Esophagus (tissue), 2 donors: Measurements from ENCODE around the gene SORCS3. TPM values are rescaled to one million over a fixed set of nuclear protein-coding genes. Genes with fewer than 3 reads are reported as not detected.

Experiments used
- H3K27ac ChIP-seq, 2 donors: one replicate each; pipeline ENCODE4 v1.5.1; 2013; ENCODE audit warnings: low read depth in 2 of 2, mild to moderate bottlenecking in 2 of 2, inconsistent platforms in 1 of 2, low read length in 1 of 2, moderate library complexity in 1 of 2
- H3K27me3 ChIP-seq, 2 donors: one replicate each; pipeline ENCODE4 v1.6.1; 2013; ENCODE audit warnings: low read length in 2 of 2, control low read depth in 1 of 2, mild to moderate bottlenecking in 1 of 2; ENCODE audit not compliant: insufficient read depth in 2 of 2, control insufficient read depth in 1 of 2
- H3K36me3 ChIP-seq, 2 donors: one replicate each; pipeline ENCODE4 v1.6.1; 2013; ENCODE audit warnings: low read length in 1 of 2; ENCODE audit not compliant: control insufficient read depth in 2 of 2, insufficient read depth in 2 of 2
- H3K4me1 ChIP-seq, 2 donors: one replicate each; pipeline ENCODE4 v1.6.1; 2013; ENCODE audit warnings: low read length in 1 of 2; ENCODE audit not compliant: control insufficient read depth in 2 of 2, insufficient read depth in 2 of 2
- H3K4me3 ChIP-seq, 2 donors: one replicate each; pipeline ENCODE4 v1.5.1; 2013; ENCODE audit warnings: low read length in 2 of 2, mild to moderate bottlenecking in 2 of 2, low read depth in 1 of 2, moderate library complexity in 1 of 2
- H3K9me3 ChIP-seq, 2 donors: one replicate each; pipeline ENCODE4 v1.6.1; 2013; ENCODE audit warnings: mild to moderate bottlenecking in 2 of 2, low read depth in 1 of 2, low read length in 1 of 2, moderate library complexity in 1 of 2; ENCODE audit not compliant: control insufficient read depth in 2 of 2, insufficient read depth in 1 of 2
- WGBS, 2 donors: extraction: QIAGEN DNeasy Blood & Tissue Kit; methylation state at CpG; one replicate each; pipeline ENCODE4 v1.1.7; 2013; 5-methylcytosine and 5-hydroxymethylcytosine counted together
- polyA plus RNA-seq, 2 donors: library from polyadenylated mRNA; stranded (reverse); fragments of 200-250 nt; gene quantifications; one replicate each; pipeline ENCODE4 v1.2.3, GENCODE V29; 2013
- donor health status: healthy with polysubstance abuse.
- donor health status: Bipolar disorder and iron deficiency.

The SORCS3 gene
- polyA plus RNA-seq, 2 donors: 0.02 to 0.04 TPM

DNA sequence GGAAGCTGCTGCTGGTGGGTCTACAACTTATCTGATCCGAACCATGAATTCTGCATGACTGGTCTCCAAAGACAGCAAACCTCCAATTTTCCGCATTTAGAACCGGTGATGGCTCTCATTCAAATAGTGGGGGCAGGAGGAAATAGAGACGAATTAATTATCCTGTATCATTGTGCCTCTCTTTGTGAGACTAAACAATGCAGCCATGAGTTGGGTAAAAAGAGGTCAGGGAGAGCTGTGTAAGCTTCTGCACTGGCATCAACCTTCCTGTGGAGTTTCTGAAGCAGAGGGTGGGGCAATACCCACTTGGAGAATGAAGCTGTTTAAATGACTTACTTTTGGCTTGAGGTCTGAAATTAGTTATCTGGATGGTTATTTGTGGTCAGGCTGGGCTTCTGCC is 266.4 kb downstream of the SORCS3 start:
- Histone ChIP-seq H3K4me3 (no peak overlapping the region), H3K9me3 (no peaks in the 10 kb centered on the region), H3K4me1 (peaks cover 0 to 2% of the 10 kb centered on the region in 2 donors), H3K27ac (no peak overlapping the region), H3K27me3 (no peaks in the 10 kb centered on the region), H3K36me3 (no peaks in the 10 kb centered on the region)
- WGBS, 2 donors: 63 to 82% methylated on average over 4 of the region's 4 CpGs

DNA sequence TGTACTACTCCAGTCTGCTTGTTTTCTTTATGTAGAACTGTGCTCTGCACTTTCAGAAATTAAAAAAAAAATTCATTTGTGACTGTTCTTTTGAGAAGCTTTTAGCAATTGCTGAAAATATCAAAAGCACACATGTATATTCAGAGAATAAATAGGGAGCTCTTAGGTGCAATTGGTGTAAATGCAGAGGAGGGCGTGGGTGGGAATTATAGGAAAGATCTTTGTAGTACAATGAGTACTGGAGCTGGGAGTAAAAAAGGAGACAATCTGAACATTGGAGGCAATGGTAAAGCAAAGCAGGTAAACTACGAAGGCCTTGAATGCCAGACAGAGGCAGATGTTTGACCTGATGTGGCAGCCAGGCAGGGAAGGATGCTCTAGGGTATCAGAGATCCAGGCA is 267.5 kb downstream of the SORCS3 start:
- H3K36me3 ChIP-seq: no peaks in the 10 kb centered on the region
- no peak overlapping the region for H3K27ac ChIP-seq
- WGBS, 2 donors: 70 to 80% methylated on average over 2 of the region's 2 CpGs

DNA sequence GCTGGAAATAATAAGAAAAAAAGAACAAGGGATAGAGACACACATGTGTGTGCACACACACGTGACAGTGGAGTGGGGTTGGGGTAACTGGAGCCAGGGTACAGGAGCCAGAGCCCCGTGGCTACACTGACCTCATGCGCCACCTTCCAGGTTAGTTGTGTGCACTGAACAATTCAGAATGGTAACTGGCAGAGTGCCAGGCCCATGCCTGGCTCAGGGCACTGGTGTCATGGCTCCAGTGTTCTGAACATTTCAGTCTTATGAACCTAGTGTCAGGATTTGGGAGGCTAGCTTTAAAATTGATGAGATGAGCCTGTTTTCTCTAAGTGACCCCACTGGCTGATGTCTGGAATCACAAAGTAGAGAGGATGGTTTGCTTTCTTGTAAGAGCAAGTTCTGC is 269.6 kb downstream of the SORCS3 start:
- Histone ChIP-seq H3K4me3 (no peak overlapping the region), H3K27ac (no peak overlapping the region), H3K4me1 (peaks cover 0 to 2% of the 10 kb centered on the region in 2 donors), H3K36me3 (no peaks in the 10 kb centered on the region), H3K27me3 (no peaks in the 10 kb centered on the region), H3K9me3 (no peaks in the 10 kb centered on the region)
- 56 to 68% methylated on average over 3 of the region's 3 CpGs for WGBS, 2 donors

More for the DNA sequence above, 267.5 kb downstream of the SORCS3 start:
- H3K9me3 ChIP-seq: no peaks in the 10 kb centered on the region
- H3K4me3 ChIP-seq: no peak overlapping the region
- peaks cover 0 to 2% of the 10 kb centered on the region in 2 donors for H3K4me1 ChIP-seq
- H3K27me3 ChIP-seq: no peaks in the 10 kb centered on the region

DNA sequence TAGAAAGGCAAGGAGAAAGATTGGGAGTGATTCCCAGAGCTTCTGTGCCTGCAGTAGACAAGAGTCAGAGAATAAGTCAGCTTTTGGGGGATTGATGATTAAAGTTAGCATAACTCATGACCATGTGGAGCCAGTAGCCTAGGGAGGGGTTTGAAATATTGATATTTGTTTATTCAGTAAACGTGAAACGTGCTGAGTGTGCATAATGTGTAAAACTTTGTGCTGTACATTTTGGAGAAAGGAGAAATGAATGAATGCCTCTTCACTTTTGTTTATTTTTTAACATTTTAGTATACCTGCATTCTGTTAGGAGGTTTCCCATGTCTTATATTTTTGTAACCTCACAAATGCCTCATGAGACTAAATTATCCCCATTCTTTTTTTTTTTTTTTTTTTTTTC is 272.3 kb downstream of the SORCS3 start:
- no peak overlapping the region for H3K4me3 ChIP-seq
- no peaks in the 10 kb centered on the region for H3K36me3 ChIP-seq
- H3K27ac ChIP-seq: no peak overlapping the region
- H3K9me3 ChIP-seq: no peaks in the 10 kb centered on the region
- peaks cover 0 to 2% of the 10 kb centered on the region in 2 donors for H3K4me1 ChIP-seq
- no peaks in the 10 kb centered on the region for H3K27me3 ChIP-seq
- WGBS, 2 donors: 67 to 70% methylated on average over 2 of the region's 2 CpGs

DNA sequence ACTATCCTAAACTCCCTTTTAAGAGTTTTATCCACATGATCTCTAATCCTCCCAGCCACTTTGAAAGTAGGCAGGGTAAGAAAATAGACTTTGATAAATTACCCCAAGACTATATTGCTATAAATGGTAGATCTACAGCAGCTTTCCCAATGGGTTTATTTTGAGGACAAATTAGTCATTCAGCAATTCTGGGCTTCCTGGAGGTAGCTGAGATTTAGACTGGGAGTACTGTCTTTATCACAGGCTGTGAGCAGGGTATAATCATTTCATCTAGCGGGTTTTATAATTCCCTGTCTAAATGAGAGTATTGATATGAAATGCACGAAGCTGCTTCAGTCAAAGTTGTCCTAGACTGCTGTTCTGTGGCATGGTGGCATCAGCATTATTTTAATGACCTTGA is 279.4 kb downstream of the SORCS3 start:
- Histone ChIP-seq H3K9me3 (no peaks in the 10 kb centered on the region), H3K4me3 (no peak overlapping the region), H3K4me1 (no peaks in the 10 kb centered on the region), H3K27me3 (no peaks in the 10 kb centered on the region), H3K36me3 (no peaks in the 10 kb centered on the region), H3K27ac (no peak overlapping the region)
- WGBS, 2 donors: 84 to 90% methylated on average over 2 of the region's 2 CpGs

DNA sequence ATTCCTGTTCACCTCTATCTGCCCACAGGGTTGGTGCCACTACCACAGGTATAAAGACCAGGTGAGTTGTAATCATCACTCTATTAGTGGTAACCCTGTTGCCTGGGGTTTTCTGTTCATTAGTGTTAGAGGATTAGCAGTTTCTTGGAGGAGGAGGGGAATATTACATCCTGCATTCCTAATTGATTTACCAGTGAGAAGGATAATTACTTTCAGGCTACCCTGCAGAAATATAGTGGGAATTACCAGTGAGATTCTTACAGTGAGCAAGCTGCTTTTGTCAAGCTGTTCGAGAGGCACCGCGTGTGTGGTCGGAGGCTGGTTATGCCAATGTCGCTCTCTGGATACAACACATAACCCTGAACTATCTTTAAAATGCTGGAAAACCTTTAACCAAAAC is 280.7 kb downstream of the SORCS3 start:
- Histone ChIP-seq H3K27ac (no peak overlapping the region), H3K4me1 (no peaks in the 10 kb centered on the region), H3K36me3 (no peaks in the 10 kb centered on the region), H3K27me3 (no peaks in the 10 kb centered on the region), H3K4me3 (no peak overlapping the region), H3K9me3 (no peaks in the 10 kb centered on the region)
- 82 to 93% methylated on average over 5 of the region's 5 CpGs for whole genome bisulfite sequencing, 2 donors

DNA sequence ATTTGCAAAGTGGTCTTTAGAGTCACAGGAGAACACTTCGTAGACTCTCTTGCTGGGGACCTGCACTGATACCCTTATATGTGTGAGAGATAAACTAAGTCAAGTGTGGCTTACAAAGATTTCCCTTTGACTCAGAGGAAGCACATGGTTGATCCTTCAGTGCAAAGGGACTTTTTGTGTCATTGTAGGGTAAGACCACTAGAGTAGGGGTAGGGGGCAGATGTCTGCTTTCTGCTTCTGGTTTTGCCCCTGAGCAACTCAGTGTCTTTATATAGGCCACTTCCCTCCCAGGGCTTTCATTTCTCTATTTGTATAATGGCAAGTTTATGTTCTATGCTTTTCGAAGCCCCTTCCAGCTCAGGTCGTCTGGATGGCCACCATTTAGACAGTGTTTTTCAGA is 281.7 kb downstream of the SORCS3 start:
- H3K4me3 ChIP-seq: no peak overlapping the region
- no peaks in the 10 kb centered on the region for H3K36me3 ChIP-seq
- H3K27me3 ChIP-seq: no peaks in the 10 kb centered on the region
- WGBS, 2 donors: 70 to 71% methylated on average over 3 of the region's 3 CpGs
- H3K4me1 ChIP-seq: no peaks in the 10 kb centered on the region
- no peak overlapping the region for H3K27ac ChIP-seq
- no peaks in the 10 kb centered on the region for H3K9me3 ChIP-seq

DNA sequence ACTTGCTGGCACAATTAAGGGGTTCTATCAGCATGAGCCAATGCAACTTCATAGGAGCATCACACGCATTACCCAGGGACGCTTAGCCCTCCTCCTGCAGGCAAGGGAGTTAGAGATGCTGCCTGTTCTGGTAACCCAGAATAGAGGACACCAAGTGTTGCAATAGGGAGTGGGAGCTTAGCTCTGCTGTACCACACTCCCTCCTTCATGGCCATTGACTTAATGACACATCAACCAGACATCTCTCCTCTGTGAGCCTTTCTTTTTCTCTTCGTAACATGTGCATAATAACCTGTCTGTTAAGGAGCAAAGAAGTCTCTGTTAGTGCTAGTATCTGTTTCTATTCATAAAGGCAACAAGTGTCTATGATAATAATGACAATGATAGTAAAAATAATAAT is 282.4 kb downstream of the SORCS3 start:
- no peaks in the 10 kb centered on the region for H3K9me3 ChIP-seq
- no peak overlapping the region for H3K4me3 ChIP-seq
- H3K27ac ChIP-seq: no peak overlapping the region
- 88 to 92% methylated on average over 3 of the region's 3 CpGs for WGBS, 2 donors
- H3K36me3 ChIP-seq: no peaks in the 10 kb centered on the region
- H3K4me1 ChIP-seq: no peaks in the 10 kb centered on the region
- no peaks in the 10 kb centered on the region for H3K27me3 ChIP-seq

DNA sequence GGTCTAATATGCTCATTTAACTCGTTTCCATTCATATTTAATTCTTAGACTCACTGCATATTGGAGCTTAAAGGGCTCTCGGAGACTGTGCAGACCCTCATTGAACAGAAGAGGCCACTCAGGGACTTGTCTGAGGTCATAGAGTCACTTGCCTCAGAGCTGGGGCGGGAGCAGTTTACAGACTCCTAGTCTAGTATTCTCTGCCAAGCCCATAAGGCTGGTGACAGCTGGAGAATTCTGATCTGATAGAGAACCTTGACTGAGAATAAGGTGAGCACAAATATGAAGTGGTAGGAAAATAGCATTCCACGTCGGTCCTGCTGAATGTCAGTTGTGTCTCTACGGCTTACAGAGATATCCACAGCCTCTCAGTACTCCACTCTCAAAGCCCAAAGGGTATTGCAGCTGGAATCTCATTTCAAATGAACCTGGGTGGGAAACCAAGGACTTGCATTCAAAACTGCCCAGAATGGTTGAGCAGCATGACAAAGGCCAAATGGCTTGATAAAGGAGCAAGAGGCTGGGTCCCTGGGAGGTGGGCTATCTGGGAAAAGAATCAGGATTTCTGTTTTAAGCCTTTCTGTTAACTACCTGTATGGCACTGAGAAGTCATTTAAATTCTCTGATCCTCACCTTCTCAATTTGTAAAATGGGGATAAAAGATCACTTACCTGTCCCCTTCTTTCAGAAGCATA is 283.2 kb downstream of the SORCS3 start:
- Histone ChIP-seq H3K27ac (no peak overlapping the region), H3K36me3 (no peaks in the 10 kb centered on the region)
- 71 to 76% methylated on average over 6 of the region's 6 CpGs for WGBS, 2 donors

DNA sequence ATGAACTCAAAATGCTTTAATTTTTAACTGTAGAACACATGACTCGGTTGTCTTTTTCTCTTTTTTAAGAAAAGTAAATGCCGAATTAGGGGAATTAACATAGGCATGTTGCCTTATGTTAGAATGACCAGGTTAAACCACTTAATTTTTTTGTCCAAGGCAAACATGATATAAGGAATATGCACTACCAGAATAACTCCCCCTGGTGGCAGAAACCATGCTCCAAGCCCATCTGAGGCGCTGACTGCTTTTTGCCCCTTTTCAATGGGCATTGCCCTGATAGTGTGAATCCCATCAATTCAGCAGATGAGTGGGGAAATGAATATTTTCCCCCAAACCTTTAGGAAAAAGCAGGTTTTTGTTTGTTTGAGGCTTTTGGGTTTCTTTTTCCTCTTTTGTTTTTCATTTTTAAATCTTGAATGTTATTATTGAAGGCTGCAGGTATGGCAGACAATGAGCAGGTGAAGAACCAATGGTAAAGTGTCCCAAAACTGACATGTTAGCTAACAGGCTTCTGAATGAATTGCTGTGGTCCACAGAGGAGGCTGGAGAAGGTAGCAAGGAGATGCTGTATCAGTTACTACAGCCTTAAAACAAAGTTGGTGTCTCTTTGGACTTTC is 284.3 kb downstream of the SORCS3 start:
- H3K27ac ChIP-seq: no peak overlapping the region
- H3K27me3 ChIP-seq: no peaks in the 10 kb centered on the region
- WGBS, 2 donors: 38 to 44% methylated on average over 3 of the region's 3 CpGs
- H3K9me3 ChIP-seq: no peaks in the 10 kb centered on the region
- no peaks in the 10 kb centered on the region for H3K4me1 ChIP-seq
- no peaks in the 10 kb centered on the region for H3K36me3 ChIP-seq
- H3K4me3 ChIP-seq: no peak overlapping the region

More for the DNA sequence above, 283.2 kb downstream of the SORCS3 start:
- no peaks in the 10 kb centered on the region for H3K27me3 ChIP-seq
- H3K4me1 ChIP-seq: no peaks in the 10 kb centered on the region
- no peak overlapping the region for H3K4me3 ChIP-seq
- H3K9me3 ChIP-seq: no peaks in the 10 kb centered on the region
